HG02798 (cell line): ENCODE measurements around the gene TXNDC2.
"Not testable (repeated sequence)": the region's sequence is repeated elsewhere in the genome, so short reads cannot be mapped to it uniquely, and the experiment has no call there.

Source experiments
- ATAC-seq: cut with Tn5 transposase; IDR thresholded peaks from one replicate; pipeline ENCODE4 v1.9.1; 2021; ENCODE audit warnings: mild to moderate bottlenecking; ENCODE audit not compliant: unreplicated experiment, poor library complexity

The TXNDC2 gene

DNA sequence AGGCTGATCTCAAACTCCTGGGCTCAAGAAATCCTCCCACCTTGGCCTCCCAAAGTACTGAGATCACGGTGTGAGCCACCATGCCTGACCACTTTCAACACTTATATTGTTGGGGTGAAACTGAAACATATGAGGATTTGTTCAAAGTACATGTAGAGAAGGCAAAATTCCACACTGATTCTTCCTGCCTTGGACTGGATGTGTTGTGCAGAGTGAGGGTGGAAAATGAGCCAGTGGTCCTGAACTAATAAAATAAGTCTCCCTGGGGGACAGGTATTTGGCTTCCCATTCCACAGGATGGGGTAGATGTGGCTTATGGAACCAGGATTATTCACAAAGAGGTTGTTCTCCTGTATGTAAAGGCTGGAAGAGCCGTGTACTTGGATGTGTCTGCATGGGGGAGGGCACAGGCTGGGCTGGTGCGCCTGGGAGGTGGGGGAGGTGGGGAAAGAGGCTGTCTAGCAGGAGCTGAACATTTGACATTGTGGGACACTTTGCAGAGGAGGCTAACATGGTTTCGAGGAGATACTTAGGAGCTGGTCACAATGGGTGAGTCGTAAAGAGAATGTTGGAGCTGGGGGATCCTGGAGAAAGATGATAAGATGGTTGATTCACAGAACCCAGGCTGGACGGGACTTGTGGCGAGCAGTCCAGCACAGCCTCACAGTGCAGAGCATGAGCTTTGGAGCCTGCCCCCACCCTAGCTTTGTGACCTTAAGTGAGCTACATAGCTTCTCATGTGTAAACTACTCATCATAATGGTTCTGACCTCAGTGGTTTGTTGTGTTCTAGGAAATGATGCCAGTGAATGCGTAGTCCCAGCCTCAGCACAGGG, at the start of gene TXNDC2:
TXNDC2 (plus strand) TSS at position 804 of the 835 bp plus-strand sequence. CDS start 708 bp downstream, outside the sequence.
- no peak for ATAC-seq

- ATAC-seq: no peak
Measured at GRCh38 chr18:9838144-9838877, 47.5 kb upstream of the TXNDC2 start.

DNA sequence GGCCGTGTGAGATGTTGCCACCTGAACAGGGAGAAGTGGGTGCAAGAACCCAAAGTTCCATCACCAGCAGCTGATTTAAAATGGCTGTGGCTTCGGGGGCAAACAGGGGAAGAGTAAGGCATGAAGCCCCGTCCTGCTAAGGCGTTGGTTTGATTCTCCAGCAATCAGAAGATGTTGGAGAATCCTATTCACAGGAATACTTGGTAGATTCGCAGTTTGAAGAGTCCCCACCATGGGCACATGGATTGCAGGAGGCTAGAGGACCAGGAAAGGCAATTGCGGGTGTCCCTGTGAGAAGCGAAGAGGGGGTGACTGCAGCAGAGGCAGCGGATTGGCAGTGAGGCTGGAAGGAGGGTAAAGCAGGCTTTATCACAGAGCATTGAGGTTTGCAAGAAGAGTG, 46.6 kb upstream of the TXNDC2 start:
- no peak for ATAC-seq

DNA sequence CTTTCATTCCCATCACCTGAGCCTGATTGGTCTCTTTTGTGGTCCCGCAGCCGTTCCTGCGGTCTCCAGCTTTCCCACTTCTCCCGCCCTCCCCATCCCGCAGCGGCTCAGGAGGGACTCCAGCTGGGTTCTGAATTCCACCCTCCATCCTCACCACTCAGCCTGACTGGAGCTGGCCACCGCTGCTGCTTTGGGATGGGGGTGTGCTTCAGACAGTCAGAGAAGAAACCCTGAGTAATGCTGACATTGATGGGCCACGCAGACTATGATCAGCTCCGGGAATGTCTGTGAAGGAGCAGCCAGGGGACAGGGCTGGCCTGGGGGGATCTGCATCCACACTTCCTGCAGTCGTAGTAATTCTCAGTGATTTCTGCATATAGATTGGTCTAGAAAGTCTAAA, 45.9 kb upstream of the TXNDC2 start:
- ATAC-seq: no peak

- no peak for ATAC-seq
Measured at GRCh38 chr18:9841752-9842151, 44.0 kb upstream of the TXNDC2 start.

DNA sequence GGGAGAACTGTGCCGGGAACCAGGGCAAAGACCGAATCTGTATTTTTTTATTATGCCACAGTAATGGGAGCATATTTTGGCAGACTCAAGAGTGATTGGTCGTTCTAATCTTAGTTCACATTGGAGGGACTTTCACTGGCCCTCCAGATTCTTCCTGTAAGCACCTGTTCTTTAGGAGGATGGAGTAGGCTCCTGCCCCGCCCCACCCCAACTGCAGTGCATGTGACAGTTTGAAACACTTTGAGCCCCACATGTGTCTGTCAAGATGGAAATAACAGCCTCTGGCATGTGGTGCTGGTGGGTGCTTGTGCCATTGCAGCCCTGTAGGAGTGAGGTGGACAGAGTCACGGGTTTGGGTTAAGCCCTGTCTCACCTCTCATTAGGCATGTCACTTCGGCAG, 43.3 kb upstream of the TXNDC2 start:
- no peak for ATAC-seq

- no peak for ATAC-seq
Measured at GRCh38 chr18:9845256-9845655, 40.5 kb upstream of the TXNDC2 start.

- ATAC-seq: no peak
Measured at GRCh38 chr18:9846162-9846925, 39.4 kb upstream of the TXNDC2 start.

- ATAC-seq: no peak
Measured at GRCh38 chr18:9848170-9848879, 37.4 kb upstream of the TXNDC2 start.

GRCh38 chr18:9849407-9850283, 36.1 kb upstream of the TXNDC2 start:
- no peak for ATAC-seq

DNA sequence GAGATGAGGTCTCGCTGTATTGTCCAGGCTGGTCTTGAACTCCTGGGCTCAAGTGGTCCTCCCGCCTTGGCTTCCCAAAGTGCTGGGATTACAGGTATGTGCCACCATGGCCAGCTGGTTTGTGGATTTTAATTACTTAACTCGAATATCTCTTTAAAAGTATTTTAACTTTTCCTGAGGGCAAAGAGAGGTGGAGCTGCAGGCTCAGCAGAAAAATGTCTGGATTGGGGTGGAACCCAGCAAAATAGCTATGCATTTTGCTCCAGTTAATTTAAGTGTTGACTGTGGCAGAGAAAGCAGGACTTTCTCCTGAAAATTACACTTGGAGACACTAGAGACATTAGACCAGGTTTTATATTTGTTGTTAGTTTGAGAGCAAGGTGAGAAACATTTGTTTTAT, 35.5 kb upstream of the TXNDC2 start:
- no peak for ATAC-seq

- no peak for ATAC-seq
Measured at GRCh38 chr18:9851511-9851910, 34.3 kb upstream of the TXNDC2 start.

- no peak for ATAC-seq
Measured at GRCh38 chr18:9852266-9853081, 33.3 kb upstream of the TXNDC2 start.

- no peak for ATAC-seq
Measured at GRCh38 chr18:9854801-9855676, 30.7 kb upstream of the TXNDC2 start.

GRCh38 chr18:9855681-9856080, 30.1 kb upstream of the TXNDC2 start:
- no peak for ATAC-seq

DNA sequence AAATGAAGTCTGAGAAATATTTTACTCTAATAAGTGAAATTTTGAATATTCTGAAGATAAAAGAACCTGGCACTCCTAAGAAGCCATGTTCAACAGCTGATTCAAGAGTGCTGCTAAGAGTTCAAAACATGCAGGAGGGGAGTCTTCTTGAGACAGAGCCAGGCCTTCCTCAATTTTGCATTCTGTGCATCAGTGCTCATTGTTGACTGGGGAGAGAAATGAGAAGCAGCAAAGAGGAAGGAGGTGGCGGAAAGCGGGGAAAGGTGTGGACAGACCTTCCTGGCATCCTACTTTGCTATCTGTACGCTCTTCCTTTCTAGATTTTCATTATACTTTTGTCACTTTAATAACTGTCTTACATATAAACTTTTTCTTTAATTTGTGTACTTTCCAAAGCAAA, 29.7 kb upstream of the TXNDC2 start:
- no peak for ATAC-seq

GRCh38 chr18:9857479-9857998, 28.2 kb upstream of the TXNDC2 start:
- not testable (repeated sequence) for ATAC-seq
